Natural killer cell (primary cell): Measurements from ENCODE around the gene BUD23. TPM values are rescaled to one million over a fixed set of nuclear protein-coding genes. Genes with fewer than 3 reads are reported as not detected.

ENCODE experiments used
- ATAC-seq, 3 donors: fragments of 150-1000 bp in 2 of 3; fragments of 200-7000 bp in 1 of 3; cut with Tn5 transposase; 1 replicate in 1 of 3; 2 replicates in 2 of 3; pipeline ENCODE4 v1.10.0; 2021; ENCODE audit warnings: mild to moderate bottlenecking in 2 of 3, moderate library complexity in 2 of 3
- DNase-seq, 2 donors: peaks; one replicate each; pipeline versions ENCODE4 v3.0.0 to v3.0.0-alpha.2; 2013 to 2021; ENCODE audit warnings: mixed read lengths in 1 of 2
- H3K27ac ChIP-seq: one replicate; pipeline ENCODE4 v1.5.1; 2013; ENCODE audit warnings: mild to moderate bottlenecking, low read length
- H3K27me3 ChIP-seq: one replicate; pipeline ENCODE4 v1.6.1; 2013; ENCODE audit warnings: low read length; ENCODE audit not compliant: control insufficient read depth, insufficient read depth
- H3K36me3 ChIP-seq: one replicate; pipeline ENCODE4 v1.6.1; 2013; ENCODE audit warnings: low read length; ENCODE audit not compliant: control insufficient read depth, insufficient read depth
- H3K4me1 ChIP-seq: one replicate; pipeline ENCODE4 v1.6.1; 2013; ENCODE audit warnings: low read length; ENCODE audit not compliant: control insufficient read depth, insufficient read depth
- H3K4me3 ChIP-seq: one replicate; pipeline ENCODE4 v1.5.1; 2013; ENCODE audit warnings: low read length
- H3K9me3 ChIP-seq: one replicate; pipeline ENCODE4 v1.6.1; 2013; ENCODE audit warnings: low read length; ENCODE audit not compliant: control insufficient read depth, insufficient read depth
- H3K27ac Mint-ChIP-seq, 2 donors: one replicate each; pipeline ENCODE4 v1.8.0; 2022; ENCODE audit warnings: mild to moderate bottlenecking in 2 of 2, mixed read lengths in 2 of 2, moderate library complexity in 1 of 2
- H3K27me3 Mint-ChIP-seq, 2 donors: one replicate each; pipeline ENCODE4 v1.8.0; 2022; ENCODE audit warnings: low read depth in 2 of 2, mixed read lengths in 2 of 2
- H3K36me3 Mint-ChIP-seq: one replicate; pipeline ENCODE4 v1.8.0; 2022; ENCODE audit warnings: mixed read lengths
- H3K4me1 Mint-ChIP-seq, 2 donors: one replicate each; pipeline ENCODE4 v1.8.0; 2022; ENCODE audit warnings: mixed read lengths in 2 of 2
- H3K4me3 Mint-ChIP-seq: one replicate; pipeline ENCODE4 v1.8.0; 2022; ENCODE audit warnings: mild to moderate bottlenecking, moderate library complexity, mixed read lengths
- H3K9me3 Mint-ChIP-seq, 2 donors: one replicate each; pipeline ENCODE4 v1.8.0; 2022; ENCODE audit warnings: mixed read lengths in 2 of 2
- WGBS: methylation state at CpG from one replicate; pipeline ENCODE4 v1.1.7; 2013; ENCODE audit warnings: missing lambda C conversion rate; ENCODE audit not compliant: insufficient coverage; 5-methylcytosine and 5-hydroxymethylcytosine counted together
- intact Hi-C: fragments of 100-400 bp; cut with micrococcal nuclease; formaldehyde crosslinking; loops from one replicate; pipeline ENCODE4 v1.14.2; 2022
- total RNA-seq, 4 donors: library from RNA; stranded (reverse); fragments of 120-200 nt in 1 of 4; gene quantifications; one replicate each; pipeline versions ENCODE4 v1.2.3 to v1.2.4, GENCODE V29; 2013 to 2022
- TF ChIP-seq, protein P1 (sequence below): fragments of 200-600 bp; IDR thresholded peaks from one replicate; pipeline ENCODE4 v1.8.0; 2022; ENCODE audit warnings: antibody characterized with exemption

The BUD23 gene
- total RNA-seq, 3 donors from 2014 or later (not counting 1 experiment from before 2014, with no cell fraction given), result 93.1 to 101 (median 94.2) TPM

DNA sequence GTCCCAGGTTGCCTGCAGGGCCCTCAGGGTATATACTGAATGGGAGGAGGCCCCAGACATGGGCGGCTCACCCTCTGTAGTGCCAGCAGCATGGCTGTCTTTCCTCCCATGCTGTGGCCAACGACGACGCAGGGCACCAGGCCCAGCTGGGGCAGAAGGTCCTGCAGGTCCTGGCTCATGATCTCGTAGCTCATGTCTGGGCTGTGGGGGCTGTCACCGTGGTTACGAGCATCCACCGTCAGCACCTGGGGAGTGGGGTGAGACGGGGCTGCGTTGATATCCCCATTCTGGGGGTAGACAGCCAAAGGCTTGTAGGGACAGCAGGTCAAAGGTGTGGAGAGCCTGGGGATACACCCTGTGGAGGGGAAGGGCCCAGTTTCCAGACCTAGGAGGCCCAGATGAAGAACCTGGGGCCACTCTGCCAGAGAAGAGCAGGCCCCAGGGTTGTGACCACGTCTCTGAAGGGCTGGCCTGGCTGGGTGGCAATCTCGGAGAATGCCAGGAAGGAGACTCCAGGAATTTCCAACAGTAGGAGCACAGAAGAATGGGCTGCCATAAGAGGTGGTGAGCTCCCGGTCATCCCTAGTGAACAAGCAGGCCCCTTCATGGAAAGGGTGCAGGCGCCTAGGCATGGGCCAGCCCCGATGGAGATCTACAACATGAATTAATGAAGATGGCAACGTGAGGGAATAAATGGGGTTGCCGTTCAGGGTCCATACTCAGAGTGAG lies 54.3 kb downstream of the BUD23 start:
- ATAC-seq, result no peak
- Histone ChIP-seq H3K4me1 (peaks cover 24% of the 10 kb centered on the region), H3K36me3 (peaks cover 15% of the 10 kb centered on the region), H3K27ac (peak overlapping the region; percentile 65), H3K4me3 (peak overlapping the region; percentile 89), H3K27me3 (no peaks in the 10 kb centered on the region), H3K9me3 (no peaks in the 10 kb centered on the region)
- no peak for DNase-seq
- WGBS, result 81% methylated on average over 17 of the region's 17 CpGs
- Mint-ChIP-seq H3K9me3 (no peaks in the 10 kb centered on the region), H3K4me1 (peaks cover 15 to 30% of the 10 kb centered on the region in 2 donors), H3K4me3 (peak overlapping the region; percentile 89), H3K27me3 (no peaks in the 10 kb centered on the region), H3K36me3 (no peaks in the 10 kb centered on the region), H3K27ac (peak overlapping the region; percentile 81 to 93)
- intact Hi-C loops, result loop anchor here (1.0 to 5.0 kb wide), 4 partner anchors 19 to 159 kb away; partner anchors contain the start of genes BUD23, DNAJC30, STX1A and TBL2
- TF ChIP-seq, protein P1, sequence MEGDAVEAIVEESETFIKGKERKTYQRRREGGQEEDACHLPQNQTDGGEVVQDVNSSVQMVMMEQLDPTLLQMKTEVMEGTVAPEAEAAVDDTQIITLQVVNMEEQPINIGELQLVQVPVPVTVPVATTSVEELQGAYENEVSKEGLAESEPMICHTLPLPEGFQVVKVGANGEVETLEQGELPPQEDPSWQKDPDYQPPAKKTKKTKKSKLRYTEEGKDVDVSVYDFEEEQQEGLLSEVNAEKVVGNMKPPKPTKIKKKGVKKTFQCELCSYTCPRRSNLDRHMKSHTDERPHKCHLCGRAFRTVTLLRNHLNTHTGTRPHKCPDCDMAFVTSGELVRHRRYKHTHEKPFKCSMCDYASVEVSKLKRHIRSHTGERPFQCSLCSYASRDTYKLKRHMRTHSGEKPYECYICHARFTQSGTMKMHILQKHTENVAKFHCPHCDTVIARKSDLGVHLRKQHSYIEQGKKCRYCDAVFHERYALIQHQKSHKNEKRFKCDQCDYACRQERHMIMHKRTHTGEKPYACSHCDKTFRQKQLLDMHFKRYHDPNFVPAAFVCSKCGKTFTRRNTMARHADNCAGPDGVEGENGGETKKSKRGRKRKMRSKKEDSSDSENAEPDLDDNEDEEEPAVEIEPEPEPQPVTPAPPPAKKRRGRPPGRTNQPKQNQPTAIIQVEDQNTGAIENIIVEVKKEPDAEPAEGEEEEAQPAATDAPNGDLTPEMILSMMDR, result no peak

DNA sequence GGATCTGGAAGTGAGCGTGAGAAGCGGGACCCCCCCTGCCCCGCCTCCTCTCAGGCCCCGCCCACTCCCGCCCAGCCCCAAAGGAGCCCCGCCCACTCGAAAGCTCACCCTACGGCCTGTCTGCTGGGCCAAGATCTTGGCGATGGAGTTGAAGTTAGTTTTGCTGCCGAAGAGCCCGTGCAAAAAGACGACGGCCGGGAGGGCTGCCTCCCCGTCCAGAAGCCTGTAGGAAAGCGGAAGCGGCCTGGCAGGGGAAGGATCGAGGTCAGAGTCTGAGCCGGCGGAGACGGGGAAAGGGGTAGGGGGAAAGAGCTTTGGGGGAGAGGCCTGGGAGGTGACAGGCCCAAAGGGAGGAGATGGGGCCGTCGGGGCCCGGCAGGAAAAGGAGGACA lies 54.8 kb downstream of the BUD23 start:
- peaks cover 24% of the 10 kb centered on the region for H3K4me1 ChIP-seq
- TF ChIP-seq, protein P1, result no peak
- 0% methylated on average over 20 of the region's 24 CpGs for WGBS
- ATAC-seq, result peak; percentile 5 to 33 (median 28)
- H3K4me3 ChIP-seq, result peak overlapping the region; percentile 89
- no peaks in the 10 kb centered on the region for H3K9me3 Mint-ChIP-seq
- peak overlapping the region; percentile 89 for H3K4me3 Mint-ChIP-seq
- DNase-seq, result peak; percentile 41 to 80
- peak overlapping the region; percentile 65 for H3K27ac ChIP-seq
- H3K4me1 Mint-ChIP-seq, result peaks cover 15 to 30% of the 10 kb centered on the region in 2 donors
- H3K36me3 ChIP-seq, result peaks cover 15% of the 10 kb centered on the region
- H3K36me3 Mint-ChIP-seq, result no peaks in the 10 kb centered on the region
- no peaks in the 10 kb centered on the region for H3K27me3 Mint-ChIP-seq
- H3K27ac Mint-ChIP-seq, result peak overlapping the region; percentile 81 to 93
- intact Hi-C loops, result loop anchor here (1.0 to 5.0 kb wide), 4 partner anchors 19 to 160 kb away; partner anchors contain the start of genes BUD23, DNAJC30, STX1A and TBL2
- no peaks in the 10 kb centered on the region for H3K27me3 ChIP-seq
- H3K9me3 ChIP-seq, result no peaks in the 10 kb centered on the region

DNA sequence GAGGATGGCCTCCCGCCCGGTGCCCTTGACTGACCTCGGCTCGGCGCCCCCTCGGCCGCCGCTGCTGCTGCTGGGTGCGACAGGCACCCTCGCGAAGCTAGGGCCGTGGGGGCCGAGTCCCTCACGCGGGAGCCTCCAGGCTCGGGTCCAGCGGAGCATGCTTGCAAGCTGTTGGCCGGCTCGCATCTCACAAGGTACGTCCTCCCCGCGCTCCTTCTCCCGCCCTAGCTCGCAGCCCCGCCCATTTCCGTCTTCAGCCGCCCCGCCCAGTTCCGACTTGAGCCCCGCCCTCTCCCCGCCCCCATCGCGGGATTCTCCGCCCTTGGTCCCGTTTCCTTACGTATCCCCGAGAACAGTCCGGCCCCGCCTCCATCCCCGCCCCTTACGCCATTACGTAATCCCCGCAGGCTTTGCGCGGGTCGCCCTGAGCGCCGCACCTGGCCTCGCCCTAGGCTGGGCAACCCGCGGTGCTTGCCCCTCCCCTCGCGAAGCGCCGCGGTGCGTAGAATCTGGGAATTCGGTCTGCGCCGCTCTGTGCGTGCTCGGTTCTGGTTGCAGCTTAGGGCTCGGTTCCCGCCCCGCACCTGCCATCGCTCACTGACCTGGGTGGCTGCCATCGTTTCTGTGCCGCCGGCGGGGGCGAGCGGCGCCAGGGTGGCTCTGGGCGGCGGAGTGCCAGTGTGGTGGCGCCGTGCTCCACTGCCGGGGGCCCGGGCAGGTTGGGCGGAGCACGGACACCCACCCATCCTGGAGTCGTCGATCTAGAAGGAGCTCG lies 55.4 kb downstream of the BUD23 start, which contains the start of gene ABHD11:
Gene ABHD11 (minus strand): TSS at position 191 of the 775 bp plus-strand sequence. CDS start 32 bp downstream, at position 159.
- Mint-ChIP-seq H3K36me3 (no peaks in the 10 kb centered on the region), H3K27ac (peak within 1 kb of the TSS; percentile 81 to 93), H3K4me1 (peaks cover 15 to 30% of the 10 kb centered on the region in 2 donors), H3K4me3 (peak within 1 kb of the TSS; percentile 89), H3K9me3 (no peaks in the 10 kb centered on the region), H3K27me3 (no peaks in the 10 kb centered on the region)
- H3K27me3 ChIP-seq, result no peaks in the 10 kb centered on the region
- peak; percentile 96 to 98 for DNase-seq
- H3K36me3 ChIP-seq, result peaks cover 15% of the 10 kb centered on the region
- TF ChIP-seq, protein P1, result no peak
- H3K4me1 ChIP-seq, result peaks cover 24% of the 10 kb centered on the region
- intact Hi-C loops, result loop anchor here (1.0 to 5.0 kb wide), 4 partner anchors 20 to 160 kb away; partner anchors contain the start of genes BUD23, DNAJC30, STX1A and TBL2
- peak within 1 kb of the TSS; percentile 89 for H3K4me3 ChIP-seq
- H3K27ac ChIP-seq, result peak within 1 kb of the TSS; percentile 77
- peak; percentile 86 to 96 (median 90) for ATAC-seq
- WGBS, result under 1% methylated on average over 84 of the region's 84 CpGs
- H3K9me3 ChIP-seq, result no peaks in the 10 kb centered on the region
